ENCODE measurements around the gene VSTM5. TPM values are rescaled to one million over a fixed set of nuclear protein-coding genes. Genes with fewer than 3 reads are reported as not detected.

VSTM5 gene
- total and polyA plus RNA-seq, 2 of the 8 experiments (the other 6 are each of a cell fraction or from before 2014, with no cell fraction given) = 0.22 to 0.70 TPM

Small RNA genes within 50 kb of the gene (small RNA-seq; reads per million reads assigned to genes)
- gene RF00019 (ENCODE audit: insufficient read depth) = not detected

Other genes with a start within 250 kb of the VSTM5 start
- gene CEP295, start 188.9 kb downstream of the VSTM5 start, total RNA-seq (2021; fragmentation: NEBNext Ultra II Directional; extraction: Animal tissue kit (Norgen Biotek cat#: 25700)) = 13.3 and 14.6 TPM in 2 replicates
- gene CEP295, start 188.9 kb downstream of the VSTM5 start, polyA plus RNA-seq (2011; rRNA removed) = 2.2 and 3.7 TPM in 2 replicates
- gene TAF1D, start 109.1 kb downstream of the VSTM5 start, total RNA-seq (2021; fragmentation: NEBNext Ultra II Directional; extraction: Animal tissue kit (Norgen Biotek cat#: 25700)) = 202 and 212 TPM in 2 replicates
- gene TAF1D, start 109.1 kb downstream of the VSTM5 start, polyA plus RNA-seq (2011; rRNA removed) = 45.8 and 64.7 TPM in 2 replicates
- 21.5 and 24.5 TPM in 2 replicates for gene C11orf54, start 108.9 kb downstream of the VSTM5 start, total RNA-seq (2021; fragmentation: NEBNext Ultra II Directional; extraction: Animal tissue kit (Norgen Biotek cat#: 25700))
- 3.9 and 14.7 TPM in 2 replicates for gene C11orf54, start 108.9 kb downstream of the VSTM5 start, polyA plus RNA-seq (2011; rRNA removed)
- 30.4 and 33.7 TPM in 2 replicates for gene MED17, start 66.3 kb downstream of the VSTM5 start, total RNA-seq (2021; fragmentation: NEBNext Ultra II Directional; extraction: Animal tissue kit (Norgen Biotek cat#: 25700))
- 8.0 and 8.8 TPM in 2 replicates for gene MED17, start 66.3 kb downstream of the VSTM5 start, polyA plus RNA-seq (2011; rRNA removed)
- gene HEPHL1, start 170.7 kb upstream of the VSTM5 start, total RNA-seq (2021; fragmentation: NEBNext Ultra II Directional; extraction: Animal tissue kit (Norgen Biotek cat#: 25700)) = 0.09 and 0.19 TPM in 2 replicates
- 0.02 and 0.11 TPM in 2 replicates for gene HEPHL1, start 170.7 kb upstream of the VSTM5 start, polyA plus RNA-seq (2011; rRNA removed)